ENCODE data around the gene SSUH2. TPM values are rescaled to one million over a fixed set of nuclear protein-coding genes. Genes with fewer than 3 reads are reported as not detected.

SSUH2 gene
- total and polyA plus RNA-seq, 2 of the 13 experiments (the other 11 are each of a cell fraction or from before 2014, with no cell fraction given) = 38.1 to 136 TPM

GRCh38 chr3:8655387-8655835 lies 10.8 kb upstream of the SSUH2 start (continued):
- TF ChIP-seq, protein P1, sequence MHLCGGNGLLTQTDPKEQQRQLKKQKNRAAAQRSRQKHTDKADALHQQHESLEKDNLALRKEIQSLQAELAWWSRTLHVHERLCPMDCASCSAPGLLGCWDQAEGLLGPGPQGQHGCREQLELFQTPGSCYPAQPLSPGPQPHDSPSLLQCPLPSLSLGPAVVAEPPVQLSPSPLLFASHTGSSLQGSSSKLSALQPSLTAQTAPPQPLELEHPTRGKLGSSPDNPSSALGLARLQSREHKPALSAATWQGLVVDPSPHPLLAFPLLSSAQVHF (CRISPR knock-in tag; IDR thresholded peaks at IDR 0.05) = no peak
- 0 out of 2 replicates have a peak, but pooled peaks have one; percentile 21 for TF ChIP-seq POGZ (CRISPR knock-in tag; IDR thresholded peaks at IDR 0.05)
- peak; percentile 20; the same call in 1 of the 2 replicates for TF ChIP-seq RXRA (CRISPR knock-in tag; IDR thresholded peaks at IDR 0.05)
- no peak for TF ChIP-seq PREB (CRISPR knock-in tag; IDR thresholded peaks at IDR 0.05)
- TF ChIP-seq ZFYVE20 (CRISPR knock-in tag; IDR thresholded peaks at IDR 0.05; ENCODE audit: borderline replicate concordance, low read depth) = no peak
- TF ChIP-seq, protein P2, sequence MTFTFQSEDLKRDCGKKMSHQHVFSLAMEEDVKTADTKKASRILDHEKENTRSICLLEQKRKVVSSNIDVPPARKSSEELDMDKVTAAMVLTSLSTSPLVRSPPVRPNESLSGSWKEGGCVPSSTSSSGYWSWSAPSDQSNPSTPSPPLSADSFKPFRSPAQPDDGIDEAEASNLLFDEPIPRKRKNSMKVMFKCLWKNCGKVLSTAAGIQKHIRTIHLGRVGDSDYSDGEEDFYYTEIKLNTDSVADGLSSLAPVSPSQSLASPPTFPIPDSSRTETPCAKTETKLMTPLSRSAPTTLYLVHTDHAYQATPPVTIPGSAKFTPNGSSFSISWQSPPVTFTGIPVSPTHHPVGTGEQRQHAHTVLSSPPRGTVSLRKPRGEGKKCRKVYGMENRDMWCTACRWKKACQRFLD (CRISPR knock-in tag; IDR thresholded peaks at IDR 0.05; ENCODE audit: borderline replicate concordance) = no peak
- TF ChIP-seq ZNF558 (CRISPR knock-in tag; IDR thresholded peaks at IDR 0.05; ENCODE audit: borderline replicate concordance) = no peak
- TF ChIP-seq KLF13 (CRISPR knock-in tag; IDR thresholded peaks at IDR 0.05) = no peak
- TF ChIP-seq TCF7L2 (IDR thresholded peaks at IDR 0.05; ENCODE audit: low read depth, low read length) = no peak
- TF ChIP-seq ZXDC (CRISPR knock-in tag; IDR thresholded peaks at IDR 0.05) = no peak
- TF ChIP-seq, protein P3, sequence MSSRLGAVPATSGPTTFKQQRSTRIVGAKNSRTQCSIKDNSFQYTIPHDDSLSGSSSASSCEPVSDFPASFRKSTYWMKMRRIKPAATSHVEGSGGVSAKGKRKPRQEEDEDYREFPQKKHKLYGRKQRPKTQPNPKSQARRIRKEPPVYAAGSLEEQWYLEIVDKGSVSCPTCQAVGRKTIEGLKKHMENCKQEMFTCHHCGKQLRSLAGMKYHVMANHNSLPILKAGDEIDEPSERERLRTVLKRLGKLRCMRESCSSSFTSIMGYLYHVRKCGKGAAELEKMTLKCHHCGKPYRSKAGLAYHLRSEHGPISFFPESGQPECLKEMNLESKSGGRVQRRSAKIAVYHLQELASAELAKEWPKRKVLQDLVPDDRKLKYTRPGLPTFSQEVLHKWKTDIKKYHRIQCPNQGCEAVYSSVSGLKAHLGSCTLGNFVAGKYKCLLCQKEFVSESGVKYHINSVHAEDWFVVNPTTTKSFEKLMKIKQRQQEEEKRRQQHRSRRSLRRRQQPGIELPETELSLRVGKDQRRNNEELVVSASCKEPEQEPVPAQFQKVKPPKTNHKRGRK (CRISPR knock-in tag; IDR thresholded peaks at IDR 0.05) = no peak
- TF ChIP-seq, protein P4, sequence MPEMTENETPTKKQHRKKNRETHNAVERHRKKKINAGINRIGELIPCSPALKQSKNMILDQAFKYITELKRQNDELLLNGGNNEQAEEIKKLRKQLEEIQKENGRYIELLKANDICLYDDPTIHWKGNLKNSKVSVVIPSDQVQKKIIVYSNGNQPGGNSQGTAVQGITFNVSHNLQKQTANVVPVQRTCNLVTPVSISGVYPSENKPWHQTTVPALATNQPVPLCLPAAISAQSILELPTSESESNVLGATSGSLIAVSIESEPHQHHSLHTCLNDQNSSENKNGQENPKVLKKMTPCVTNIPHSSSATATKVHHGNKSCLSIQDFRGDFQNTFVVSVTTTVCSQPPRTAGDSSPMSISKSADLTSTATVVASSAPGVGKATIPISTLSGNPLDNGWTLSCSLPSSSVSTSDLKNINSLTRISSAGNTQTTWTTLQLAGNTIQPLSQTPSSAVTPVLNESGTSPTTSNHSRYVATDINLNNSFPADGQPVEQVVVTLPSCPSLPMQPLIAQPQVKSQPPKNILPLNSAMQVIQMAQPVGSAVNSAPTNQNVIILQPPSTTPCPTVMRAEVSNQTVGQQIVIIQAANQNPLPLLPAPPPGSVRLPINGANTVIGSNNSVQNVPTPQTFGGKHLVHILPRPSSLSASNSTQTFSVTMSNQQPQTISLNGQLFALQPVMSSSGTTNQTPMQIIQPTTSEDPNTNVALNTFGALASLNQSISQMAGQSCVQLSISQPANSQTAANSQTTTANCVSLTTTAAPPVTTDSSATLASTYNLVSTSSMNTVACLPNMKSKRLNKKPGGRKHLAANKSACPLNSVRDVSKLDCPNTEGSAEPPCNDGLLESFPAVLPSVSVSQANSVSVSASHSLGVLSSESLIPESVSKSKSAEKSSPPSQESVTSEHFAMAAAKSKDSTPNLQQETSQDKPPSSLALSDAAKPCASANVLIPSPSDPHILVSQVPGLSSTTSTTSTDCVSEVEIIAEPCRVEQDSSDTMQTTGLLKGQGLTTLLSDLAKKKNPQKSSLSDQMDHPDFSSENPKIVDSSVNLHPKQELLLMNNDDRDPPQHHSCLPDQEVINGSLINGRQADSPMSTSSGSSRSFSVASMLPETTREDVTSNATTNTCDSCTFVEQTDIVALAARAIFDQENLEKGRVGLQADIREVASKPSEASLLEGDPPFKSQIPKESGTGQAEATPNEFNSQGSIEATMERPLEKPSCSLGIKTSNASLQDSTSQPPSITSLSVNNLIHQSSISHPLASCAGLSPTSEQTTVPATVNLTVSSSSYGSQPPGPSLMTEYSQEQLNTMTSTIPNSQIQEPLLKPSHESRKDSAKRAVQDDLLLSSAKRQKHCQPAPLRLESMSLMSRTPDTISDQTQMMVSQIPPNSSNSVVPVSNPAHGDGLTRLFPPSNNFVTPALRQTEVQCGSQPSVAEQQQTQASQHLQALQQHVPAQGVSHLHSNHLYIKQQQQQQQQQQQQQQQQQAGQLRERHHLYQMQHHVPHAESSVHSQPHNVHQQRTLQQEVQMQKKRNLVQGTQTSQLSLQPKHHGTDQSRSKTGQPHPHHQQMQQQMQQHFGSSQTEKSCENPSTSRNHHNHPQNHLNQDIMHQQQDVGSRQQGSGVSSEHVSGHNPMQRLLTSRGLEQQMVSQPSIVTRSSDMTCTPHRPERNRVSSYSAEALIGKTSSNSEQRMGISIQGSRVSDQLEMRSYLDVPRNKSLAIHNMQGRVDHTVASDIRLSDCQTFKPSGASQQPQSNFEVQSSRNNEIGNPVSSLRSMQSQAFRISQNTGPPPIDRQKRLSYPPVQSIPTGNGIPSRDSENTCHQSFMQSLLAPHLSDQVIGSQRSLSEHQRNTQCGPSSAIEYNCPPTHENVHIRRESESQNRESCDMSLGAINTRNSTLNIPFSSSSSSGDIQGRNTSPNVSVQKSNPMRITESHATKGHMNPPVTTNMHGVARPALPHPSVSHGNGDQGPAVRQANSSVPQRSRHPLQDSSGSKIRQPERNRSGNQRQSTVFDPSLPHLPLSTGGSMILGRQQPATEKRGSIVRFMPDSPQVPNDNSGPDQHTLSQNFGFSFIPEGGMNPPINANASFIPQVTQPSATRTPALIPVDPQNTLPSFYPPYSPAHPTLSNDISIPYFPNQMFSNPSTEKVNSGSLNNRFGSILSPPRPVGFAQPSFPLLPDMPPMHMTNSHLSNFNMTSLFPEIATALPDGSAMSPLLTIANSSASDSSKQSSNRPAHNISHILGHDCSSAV (CRISPR knock-in tag; IDR thresholded peaks at IDR 0.05; ENCODE audit: borderline replicate concordance) = no peak
- TF ChIP-seq IRF2 (CRISPR knock-in tag; IDR thresholded peaks at IDR 0.05) = peak; percentile 59; the same call in 1 of the 2 replicates

All from HepG2 (cell line).